Measurements from ENCODE around the gene PRELID2. TPM values are rescaled to one million over a fixed set of nuclear protein-coding genes. Genes with fewer than 3 reads are reported as not detected.
"Not testable (repeated sequence)": the region's sequence is repeated elsewhere in the genome, so short reads cannot be mapped to it uniquely, and the experiment has no call there.

The PRELID2 gene
- total RNA-seq, 1 donor from 2014 or later, result 21.4 TPM

DNA sequence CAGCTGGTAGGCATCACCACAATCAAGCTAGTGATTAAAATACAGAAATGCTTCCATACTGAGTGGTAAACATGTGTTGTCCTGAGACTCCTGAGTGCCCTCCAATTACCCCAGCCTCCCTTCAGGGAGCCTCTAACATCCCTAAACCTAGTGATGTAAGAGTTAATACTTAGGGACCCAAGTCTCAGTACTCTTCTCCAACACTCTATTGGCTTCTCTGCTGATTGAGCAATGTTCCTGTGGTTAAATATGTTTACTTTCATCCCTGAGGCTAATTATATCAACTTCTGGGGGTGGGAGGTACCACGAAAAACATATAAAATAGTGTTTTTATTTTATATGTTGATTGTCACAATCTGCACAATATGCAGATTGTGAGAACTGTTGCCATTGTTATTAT is 32.7 kb upstream of the PRELID2 start:
- no peak overlapping the region for H3K4me3 Mint-ChIP-seq (ENCODE audit: low read depth)
- no peaks in the 10 kb centered on the region for H3K4me1 Mint-ChIP-seq (ENCODE audit: low read depth)
- H3K27me3 Mint-ChIP-seq, result peaks cover 2% of the 10 kb centered on the region
- peaks cover 9% of the 10 kb centered on the region for H3K9me3 Mint-ChIP-seq (ENCODE audit: low read depth)
- TF ChIP-seq, protein P1, sequence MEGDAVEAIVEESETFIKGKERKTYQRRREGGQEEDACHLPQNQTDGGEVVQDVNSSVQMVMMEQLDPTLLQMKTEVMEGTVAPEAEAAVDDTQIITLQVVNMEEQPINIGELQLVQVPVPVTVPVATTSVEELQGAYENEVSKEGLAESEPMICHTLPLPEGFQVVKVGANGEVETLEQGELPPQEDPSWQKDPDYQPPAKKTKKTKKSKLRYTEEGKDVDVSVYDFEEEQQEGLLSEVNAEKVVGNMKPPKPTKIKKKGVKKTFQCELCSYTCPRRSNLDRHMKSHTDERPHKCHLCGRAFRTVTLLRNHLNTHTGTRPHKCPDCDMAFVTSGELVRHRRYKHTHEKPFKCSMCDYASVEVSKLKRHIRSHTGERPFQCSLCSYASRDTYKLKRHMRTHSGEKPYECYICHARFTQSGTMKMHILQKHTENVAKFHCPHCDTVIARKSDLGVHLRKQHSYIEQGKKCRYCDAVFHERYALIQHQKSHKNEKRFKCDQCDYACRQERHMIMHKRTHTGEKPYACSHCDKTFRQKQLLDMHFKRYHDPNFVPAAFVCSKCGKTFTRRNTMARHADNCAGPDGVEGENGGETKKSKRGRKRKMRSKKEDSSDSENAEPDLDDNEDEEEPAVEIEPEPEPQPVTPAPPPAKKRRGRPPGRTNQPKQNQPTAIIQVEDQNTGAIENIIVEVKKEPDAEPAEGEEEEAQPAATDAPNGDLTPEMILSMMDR (IDR thresholded peaks at IDR 0.05; ENCODE audit: unreplicated experiment), result no peak
- DNase-seq (ENCODE audit: low spot score, unreplicated experiment), result no peak
- H3K27ac Mint-ChIP-seq, result no peak overlapping the region
- no peaks in the 10 kb centered on the region for H3K36me3 Mint-ChIP-seq (ENCODE audit: insufficient read depth)

DNA sequence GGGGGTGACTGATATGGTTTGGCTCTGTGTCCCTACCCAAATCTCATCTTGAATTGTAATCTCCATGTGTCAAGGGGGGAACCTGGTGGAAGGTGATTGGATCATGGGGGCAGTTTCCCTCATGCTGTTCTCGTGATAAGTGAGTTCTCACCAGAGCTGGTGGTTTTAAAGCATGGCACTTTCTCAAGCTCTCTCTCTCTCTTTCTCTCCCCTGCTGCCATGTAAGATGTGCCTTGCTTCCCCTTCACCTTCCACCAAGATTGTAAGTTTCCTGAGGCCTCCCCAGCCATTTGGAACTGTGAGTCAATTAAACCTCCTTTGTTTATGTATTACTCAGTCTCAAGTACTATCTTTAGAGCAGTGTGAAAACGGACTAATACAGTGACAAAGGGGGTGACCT is 29.3 kb upstream of the PRELID2 start:
- H3K27me3 Mint-ChIP-seq; H3K4me3 Mint-ChIP-seq (ENCODE audit: low read depth); H3K4me1 Mint-ChIP-seq (ENCODE audit: low read depth); H3K36me3 Mint-ChIP-seq (ENCODE audit: insufficient read depth); H3K9me3 Mint-ChIP-seq (ENCODE audit: low read depth); H3K27ac Mint-ChIP-seq; DNase-seq (ENCODE audit: low spot score, unreplicated experiment): not testable (repeated sequence)

DNA sequence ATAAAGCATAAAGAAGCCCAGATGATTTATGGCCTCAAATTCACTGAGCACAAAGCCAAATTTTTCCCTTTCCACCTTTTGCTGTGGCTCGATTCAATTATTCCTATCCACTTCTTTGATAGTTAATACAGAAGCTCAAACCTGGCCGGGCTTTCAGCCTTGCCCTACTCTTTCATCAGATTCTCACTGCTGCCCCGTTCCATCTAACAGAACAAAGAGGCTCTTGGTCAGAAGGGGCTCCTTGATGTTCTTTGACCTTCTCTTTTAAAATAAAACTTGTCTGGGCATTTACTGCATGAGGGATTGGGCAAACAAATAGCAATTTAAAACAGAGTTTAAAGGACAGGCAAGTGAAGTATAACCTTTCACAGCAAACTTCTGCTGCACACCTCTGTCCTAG is 27.9 kb upstream of the PRELID2 start:
- Mint-ChIP-seq H3K4me1 (ENCODE audit: low read depth) (no peaks in the 10 kb centered on the region), H3K27ac (no peak overlapping the region), H3K36me3 (ENCODE audit: insufficient read depth) (no peaks in the 10 kb centered on the region), H3K4me3 (ENCODE audit: low read depth) (no peak overlapping the region), H3K9me3 (ENCODE audit: low read depth) (peaks cover 9% of the 10 kb centered on the region), H3K27me3 (peaks cover 14% of the 10 kb centered on the region)
- TF ChIP-seq, protein P1 (IDR thresholded peaks at IDR 0.05; ENCODE audit: unreplicated experiment), result no peak
- DNase-seq (ENCODE audit: low spot score, unreplicated experiment), result no peak

DNA sequence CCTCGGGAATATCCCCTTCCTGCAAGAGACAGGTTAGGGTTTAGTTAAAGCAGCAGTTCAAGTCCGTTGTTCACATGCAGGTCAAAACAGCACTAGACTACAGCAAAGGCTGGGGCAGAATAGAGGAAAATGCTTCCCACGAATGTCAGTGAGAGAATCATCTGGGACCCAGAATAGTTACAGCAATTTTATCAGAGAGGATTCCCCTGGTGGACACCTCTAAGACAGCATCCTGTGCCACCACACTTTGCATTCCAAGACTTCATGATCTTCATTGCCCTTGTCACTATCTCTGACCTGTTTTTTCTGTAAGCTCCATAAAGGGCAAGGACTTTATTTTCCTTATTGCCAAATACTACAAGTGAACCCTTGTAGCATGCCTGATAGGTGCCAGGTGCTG is 24.8 kb upstream of the PRELID2 start:
- Mint-ChIP-seq H3K4me3 (ENCODE audit: low read depth) (no peak overlapping the region), H3K4me1 (ENCODE audit: low read depth) (peaks cover 5% of the 10 kb centered on the region), H3K36me3 (ENCODE audit: insufficient read depth) (no peaks in the 10 kb centered on the region), H3K27ac (no peak overlapping the region), H3K27me3 (peaks cover 14% of the 10 kb centered on the region), H3K9me3 (ENCODE audit: low read depth) (peaks cover 9% of the 10 kb centered on the region)
- TF ChIP-seq, protein P1 (IDR thresholded peaks at IDR 0.05; ENCODE audit: unreplicated experiment), result peak; percentile 31
- DNase-seq (ENCODE audit: low spot score, unreplicated experiment), result no peak

DNA sequence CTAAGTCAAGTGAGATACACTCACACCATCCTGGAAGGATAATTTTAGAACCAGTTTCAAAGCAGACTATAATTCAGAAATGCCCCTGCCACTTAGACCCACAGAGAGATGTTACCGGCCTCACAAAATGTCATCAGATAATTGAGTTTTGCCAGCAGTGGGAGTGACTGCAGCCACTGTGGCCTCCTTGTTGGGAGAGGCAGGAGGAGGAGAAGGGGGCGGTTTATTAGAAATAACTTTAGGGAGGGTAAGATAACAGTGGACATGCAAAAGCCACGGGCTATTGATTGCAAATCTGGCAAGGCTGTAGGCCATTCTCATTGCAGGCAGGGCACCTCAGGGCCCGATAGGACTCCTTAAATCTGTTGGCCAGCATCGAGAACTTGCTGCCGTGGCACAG is 24.3 kb upstream of the PRELID2 start:
- Mint-ChIP-seq H3K4me1 (ENCODE audit: low read depth) (peaks cover 9% of the 10 kb centered on the region), H3K27ac (no peak overlapping the region), H3K4me3 (ENCODE audit: low read depth) (no peak overlapping the region), H3K9me3 (ENCODE audit: low read depth) (peaks cover 5% of the 10 kb centered on the region), H3K27me3 (peaks cover 14% of the 10 kb centered on the region), H3K36me3 (ENCODE audit: insufficient read depth) (no peaks in the 10 kb centered on the region)
- TF ChIP-seq, protein P1 (IDR thresholded peaks at IDR 0.05; ENCODE audit: unreplicated experiment), result no peak
- DNase-seq (ENCODE audit: low spot score, unreplicated experiment), result no peak

DNA sequence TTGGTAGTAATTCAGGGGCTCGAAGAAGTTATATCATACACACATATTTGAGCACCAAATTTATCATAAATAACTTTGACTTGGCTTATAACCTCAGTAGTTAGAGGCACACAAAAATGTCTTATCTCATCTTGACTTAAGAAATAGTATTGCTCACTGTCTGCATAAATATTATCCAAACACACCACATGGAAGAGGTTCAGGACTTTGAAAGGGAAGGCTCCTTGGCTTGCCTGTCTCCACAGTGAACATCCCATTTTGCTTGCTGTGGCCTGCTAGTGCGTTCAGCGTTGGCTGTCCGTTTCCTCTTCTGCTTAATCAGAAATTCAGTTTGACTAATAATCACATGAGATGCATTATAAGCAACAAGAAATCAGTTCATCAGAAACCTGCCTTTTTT is 23.8 kb upstream of the PRELID2 start:
- TF ChIP-seq, protein P1 (IDR thresholded peaks at IDR 0.05; ENCODE audit: unreplicated experiment), result no peak
- H3K27ac Mint-ChIP-seq, result no peak overlapping the region
- H3K4me1 Mint-ChIP-seq (ENCODE audit: low read depth), result peaks cover 9% of the 10 kb centered on the region
- H3K36me3 Mint-ChIP-seq (ENCODE audit: insufficient read depth), result no peaks in the 10 kb centered on the region
- H3K4me3 Mint-ChIP-seq (ENCODE audit: low read depth), result no peak overlapping the region
- peaks cover 14% of the 10 kb centered on the region for H3K27me3 Mint-ChIP-seq
- no peak for DNase-seq (ENCODE audit: low spot score, unreplicated experiment)
- H3K9me3 Mint-ChIP-seq (ENCODE audit: low read depth), result peaks cover under 1% of the 10 kb centered on the region
